ENCODE results near the gene PLXNA3. TPM values are rescaled to one million over a fixed set of nuclear protein-coding genes. Genes with fewer than 3 reads are reported as not detected.

PLXNA3 gene
- total RNA-seq, 1 donor from 2014 or later = 85.1 TPM

DNA sequence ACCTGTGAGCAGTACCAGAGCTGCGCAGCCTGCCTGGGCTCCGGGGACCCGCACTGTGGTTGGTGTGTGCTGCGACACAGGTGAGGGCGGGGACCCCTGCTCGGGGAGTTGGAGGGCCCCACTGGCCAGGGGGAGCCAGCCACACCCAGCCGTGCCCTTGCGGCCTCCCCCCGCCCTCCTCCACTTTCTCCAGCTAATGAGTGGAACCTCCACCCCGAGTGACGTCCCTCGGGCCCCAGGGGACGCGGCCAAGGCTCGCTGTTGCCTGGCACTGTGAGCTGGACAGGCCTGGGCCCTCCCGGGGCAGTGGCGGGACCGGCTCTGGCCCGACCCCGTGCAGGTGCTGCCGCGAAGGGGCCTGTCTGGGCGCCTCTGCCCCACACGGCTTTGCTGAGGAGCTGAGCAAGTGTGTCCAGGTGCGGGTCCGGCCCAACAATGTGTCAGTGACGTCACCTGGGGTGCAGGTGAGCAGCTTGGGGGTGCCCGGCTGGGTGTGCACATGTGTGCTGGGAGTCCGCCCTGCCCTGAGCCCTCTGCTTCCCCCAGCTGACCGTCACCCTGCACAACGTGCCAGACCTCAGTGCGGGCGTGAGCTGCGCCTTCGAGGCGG, 5.6 kb downstream of the PLXNA3 start:
- Mint-ChIP-seq H3K4me3 (no peak overlapping the region), H3K4me1 (ENCODE audit: unreplicated experiment) (no peaks in the 10 kb centered on the region), H3K27ac (no peak overlapping the region), H3K27me3 (no peaks in the 10 kb centered on the region), H3K9me3 (no peaks in the 10 kb centered on the region), H3K36me3 (no peaks in the 10 kb centered on the region)
- TF ChIP-seq, protein P1, sequence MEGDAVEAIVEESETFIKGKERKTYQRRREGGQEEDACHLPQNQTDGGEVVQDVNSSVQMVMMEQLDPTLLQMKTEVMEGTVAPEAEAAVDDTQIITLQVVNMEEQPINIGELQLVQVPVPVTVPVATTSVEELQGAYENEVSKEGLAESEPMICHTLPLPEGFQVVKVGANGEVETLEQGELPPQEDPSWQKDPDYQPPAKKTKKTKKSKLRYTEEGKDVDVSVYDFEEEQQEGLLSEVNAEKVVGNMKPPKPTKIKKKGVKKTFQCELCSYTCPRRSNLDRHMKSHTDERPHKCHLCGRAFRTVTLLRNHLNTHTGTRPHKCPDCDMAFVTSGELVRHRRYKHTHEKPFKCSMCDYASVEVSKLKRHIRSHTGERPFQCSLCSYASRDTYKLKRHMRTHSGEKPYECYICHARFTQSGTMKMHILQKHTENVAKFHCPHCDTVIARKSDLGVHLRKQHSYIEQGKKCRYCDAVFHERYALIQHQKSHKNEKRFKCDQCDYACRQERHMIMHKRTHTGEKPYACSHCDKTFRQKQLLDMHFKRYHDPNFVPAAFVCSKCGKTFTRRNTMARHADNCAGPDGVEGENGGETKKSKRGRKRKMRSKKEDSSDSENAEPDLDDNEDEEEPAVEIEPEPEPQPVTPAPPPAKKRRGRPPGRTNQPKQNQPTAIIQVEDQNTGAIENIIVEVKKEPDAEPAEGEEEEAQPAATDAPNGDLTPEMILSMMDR (conservative IDR thresholded peaks at IDR 0.05) = no peak
- DNase-seq (ENCODE audit: extremely low spot score, unreplicated experiment) = no peak

DNA sequence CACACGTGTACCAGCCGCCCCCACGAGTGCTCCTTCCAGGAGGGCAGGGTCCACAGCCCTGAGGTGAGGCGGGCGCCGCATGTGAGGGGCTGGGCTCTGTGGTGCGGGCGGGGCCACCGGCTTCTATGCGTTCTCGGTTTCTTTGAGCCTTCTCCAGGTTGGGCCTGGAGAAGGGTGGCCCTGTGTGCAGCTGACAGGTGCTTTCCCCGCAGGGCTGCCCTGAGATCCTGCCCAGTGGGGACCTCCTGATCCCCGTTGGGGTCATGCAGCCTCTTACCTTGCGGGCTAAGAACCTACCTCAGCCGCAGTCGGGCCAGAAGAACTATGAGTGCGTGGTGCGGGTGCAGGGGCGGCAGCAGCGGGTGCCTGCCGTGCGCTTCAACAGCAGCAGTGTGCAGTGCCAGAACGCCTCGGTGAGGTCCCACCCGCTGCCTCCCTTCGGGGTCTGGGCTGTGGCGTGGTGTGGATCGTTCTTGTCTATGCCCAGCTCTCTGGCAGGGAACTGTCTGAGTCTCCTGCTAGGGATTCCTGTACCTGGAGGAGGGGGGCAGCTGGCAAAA, 6.8 kb downstream of the PLXNA3 start:
- no peak for DNase-seq (ENCODE audit: extremely low spot score, unreplicated experiment)
- H3K4me3 Mint-ChIP-seq = no peak overlapping the region
- H3K4me1 Mint-ChIP-seq (ENCODE audit: unreplicated experiment) = no peaks in the 10 kb centered on the region
- TF ChIP-seq, protein P1 (conservative IDR thresholded peaks at IDR 0.05) = no peak
- no peak overlapping the region for H3K27ac Mint-ChIP-seq
- H3K9me3 Mint-ChIP-seq = no peaks in the 10 kb centered on the region
- H3K27me3 Mint-ChIP-seq = no peaks in the 10 kb centered on the region
- no peaks in the 10 kb centered on the region for H3K36me3 Mint-ChIP-seq

DNA sequence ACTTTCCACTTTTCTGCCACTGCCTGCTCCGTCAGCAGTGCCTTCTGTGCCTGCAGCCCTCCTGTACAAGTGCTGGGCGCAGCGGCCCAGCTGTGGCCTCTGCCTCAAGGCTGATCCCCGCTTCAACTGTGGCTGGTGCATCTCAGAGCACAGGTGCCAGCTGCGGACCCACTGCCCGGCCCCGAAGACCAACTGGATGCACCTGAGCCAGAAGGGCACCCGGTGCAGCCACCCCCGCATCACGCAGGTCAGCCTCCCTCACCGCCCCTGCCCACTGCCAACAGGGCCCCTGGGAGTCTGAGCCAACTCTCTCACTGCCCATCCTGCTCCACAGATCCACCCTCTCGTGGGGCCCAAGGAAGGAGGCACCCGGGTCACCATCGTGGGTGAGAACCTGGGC, 7.5 kb downstream of the PLXNA3 start:
- Mint-ChIP-seq H3K27me3 (no peaks in the 10 kb centered on the region), H3K9me3 (no peaks in the 10 kb centered on the region), H3K4me3 (no peak overlapping the region), H3K4me1 (ENCODE audit: unreplicated experiment) (no peaks in the 10 kb centered on the region), H3K36me3 (no peaks in the 10 kb centered on the region), H3K27ac (no peak overlapping the region)
- no peak for DNase-seq (ENCODE audit: extremely low spot score, unreplicated experiment)
- TF ChIP-seq, protein P1 (conservative IDR thresholded peaks at IDR 0.05) = no peak

DNA sequence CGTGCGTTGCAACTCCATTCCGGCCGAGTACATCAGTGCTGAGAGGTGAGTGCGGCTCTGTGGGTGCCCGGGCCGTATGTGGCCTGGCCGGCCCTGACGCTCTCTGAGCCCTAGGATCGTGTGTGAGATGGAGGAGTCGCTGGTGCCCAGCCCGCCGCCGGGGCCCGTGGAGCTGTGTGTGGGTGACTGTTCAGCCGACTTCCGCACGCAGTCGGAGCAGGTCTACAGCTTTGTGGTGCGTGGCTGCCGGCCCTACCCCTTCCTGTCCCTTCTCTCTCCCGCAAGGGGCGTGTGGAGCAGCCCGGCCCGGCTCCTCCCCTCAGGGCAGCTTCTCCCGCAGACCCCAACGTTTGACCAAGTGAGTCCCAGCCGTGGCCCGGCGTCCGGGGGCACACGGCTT, 8.0 kb downstream of the PLXNA3 start:
- Mint-ChIP-seq H3K27me3 (no peaks in the 10 kb centered on the region), H3K4me3 (no peak overlapping the region), H3K4me1 (ENCODE audit: unreplicated experiment) (no peaks in the 10 kb centered on the region), H3K36me3 (no peaks in the 10 kb centered on the region), H3K9me3 (no peaks in the 10 kb centered on the region), H3K27ac (no peak overlapping the region)
- DNase-seq (ENCODE audit: extremely low spot score, unreplicated experiment) = no peak
- TF ChIP-seq, protein P1 (conservative IDR thresholded peaks at IDR 0.05) = no peak

DNA sequence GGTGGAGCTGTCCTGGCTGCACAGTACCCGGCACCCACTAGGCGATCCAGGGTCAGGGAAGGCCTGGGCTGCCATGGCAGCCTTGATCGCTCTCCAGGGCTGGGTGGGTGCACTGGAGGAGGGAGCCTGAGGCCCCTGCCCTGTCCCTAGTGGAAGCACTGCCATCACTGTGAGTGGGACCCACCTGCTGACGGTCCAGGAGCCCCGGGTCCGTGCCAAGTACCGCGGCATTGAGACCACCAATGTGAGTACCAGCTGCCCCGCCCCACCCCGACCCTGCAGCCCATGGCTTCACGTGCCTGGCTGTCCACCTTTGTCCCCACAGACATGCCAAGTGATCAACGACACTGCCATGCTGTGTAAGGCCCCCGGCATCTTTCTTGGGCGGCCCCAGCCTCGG, 8.8 kb downstream of the PLXNA3 start:
- Mint-ChIP-seq H3K9me3 (no peaks in the 10 kb centered on the region), H3K4me3 (no peak overlapping the region), H3K4me1 (ENCODE audit: unreplicated experiment) (no peaks in the 10 kb centered on the region), H3K27me3 (no peaks in the 10 kb centered on the region), H3K27ac (no peak overlapping the region), H3K36me3 (no peaks in the 10 kb centered on the region)
- no peak for DNase-seq (ENCODE audit: extremely low spot score, unreplicated experiment)
- TF ChIP-seq, protein P1 (conservative IDR thresholded peaks at IDR 0.05) = no peak

Measured in type B pancreatic cell (in vitro differentiated cells).